Measurements from ENCODE around the gene SYTL3. TPM values are rescaled to one million over a fixed set of nuclear protein-coding genes. Genes with fewer than 3 reads are reported as not detected.

SYTL3 gene
- total and polyA plus RNA-seq, 2 of the 8 experiments (the other 6 are each of a cell fraction or from before 2014, with no cell fraction given), result 0.27 to 0.99 TPM

- no peak for TF ChIP-seq HDAC6 (IDR thresholded peaks at IDR 0.05; ENCODE audit: low read depth, low read length)
- TF ChIP-seq SP4 (IDR thresholded peaks at IDR 0.05; ENCODE audit: low read length), result no peak
- TF ChIP-seq SP2 (IDR thresholded peaks at IDR 0.05; ENCODE audit: low read length), result no peak
- no peak for TF ChIP-seq ATF2 (IDR thresholded peaks at IDR 0.05; ENCODE audit: low read length)
Observed at GRCh38 chr6:158619922-158620801, 29.7 kb upstream of the SYTL3 start (continued).
